HG02588 (cell line): ENCODE measurements around the gene UGT1A10.
"Not testable (repeated sequence)": the region's sequence is repeated elsewhere in the genome, so short reads cannot be mapped to it uniquely, and the experiment has no call there.

Experiments
- ATAC-seq: cut with Tn5 transposase; IDR thresholded peaks from one replicate; pipeline ENCODE4 v1.9.1; 2021; ENCODE audit warnings: mild to moderate bottlenecking, moderate library complexity; ENCODE audit not compliant: unreplicated experiment

The UGT1A10 gene

GRCh38 chr2:233736868-233737653 is 100.8 kb downstream of the UGT1A10 start:
- ATAC-seq: not testable (repeated sequence)

GRCh38 chr2:233740870-233741269 is 104.6 kb downstream of the UGT1A10 start:
- ATAC-seq: no peak

GRCh38 chr2:233743464-233744259 is 107.4 kb downstream of the UGT1A10 start:
- ATAC-seq: no peak

GRCh38 chr2:233745073-233745755 is 109.0 kb downstream of the UGT1A10 start:
- no peak for ATAC-seq

- ATAC-seq: not testable (repeated sequence)
Measured at GRCh38 chr2:233745838-233746237, 109.6 kb downstream of the UGT1A10 start.

GRCh38 chr2:233746475-233747282 is 110.4 kb downstream of the UGT1A10 start:
- no peak for ATAC-seq

GRCh38 chr2:233747283-233747544 is 111.0 kb downstream of the UGT1A10 start:
- no peak for ATAC-seq

GRCh38 chr2:233750689-233751088 is 114.4 kb downstream of the UGT1A10 start:
- not testable (repeated sequence) for ATAC-seq

GRCh38 chr2:233751212-233752009 is 115.2 kb downstream of the UGT1A10 start:
- not testable (repeated sequence) for ATAC-seq

GRCh38 chr2:233754872-233755611 is 118.8 kb downstream of the UGT1A10 start:
- ATAC-seq: no peak

- ATAC-seq: no peak
Measured at GRCh38 chr2:233756429-233757081, 120.3 kb downstream of the UGT1A10 start.

GRCh38 chr2:233758141-233758540 is 121.9 kb downstream of the UGT1A10 start:
- ATAC-seq: no peak

- no peak for ATAC-seq
Measured at GRCh38 chr2:233758849-233759248, 122.6 kb downstream of the UGT1A10 start.

- no peak for ATAC-seq
Measured at GRCh38 chr2:233760043-233760442, 123.8 kb downstream of the UGT1A10 start, which contains the start of gene UGT1A1. TSS of gene UGT1A1 (plus strand) at chr2:233760270. CDS start at chr2:233760288, 18 bp downstream.

GRCh38 chr2:233761040-233761769 is 125.0 kb downstream of the UGT1A10 start:
- no peak for ATAC-seq

GRCh38 chr2:233764264-233764663 is 128.0 kb downstream of the UGT1A10 start:
- ATAC-seq: no peak

- ATAC-seq: no peak
Measured at GRCh38 chr2:233764761-233765160, 128.5 kb downstream of the UGT1A10 start.

GRCh38 chr2:233766416-233766815 is 130.2 kb downstream of the UGT1A10 start:
- ATAC-seq: no peak
